Upper lobe of right lung (tissue), 1 donor: Measurements from ENCODE around the gene KLC1. TPM values are rescaled to one million over a fixed set of nuclear protein-coding genes. Genes with fewer than 3 reads are reported as not detected.

Source experiments
- total RNA-seq: library from RNA; stranded (reverse); fragmentation: NEBNext Ultra II Directional; extraction: Animal tissue kit (Norgen Biotek cat#: 25700); gene quantifications from one replicate; pipeline ENCODE4 v1.2.1, GENCODE V29; 2021
- donor health status: DM: no; HTN: yes; CAD: no; lungs with severe emphysema.

Gene KLC1
- total RNA-seq, 1 donor from 2014 or later = 172 TPM

Other genes starting within 250 kb of the KLC1 start
- 105 TPM for gene MARK3, start 243.8 kb upstream of the KLC1 start, total RNA-seq
- 148 TPM for gene CKB, start 106.4 kb upstream of the KLC1 start, total RNA-seq
- 11.6 TPM for gene TRMT61A, start 100.0 kb upstream of the KLC1 start, total RNA-seq
- gene BAG5, start 66.6 kb upstream of the KLC1 start, total RNA-seq = 33.0 TPM
- 29.7 TPM for gene COA8, start 66.3 kb upstream of the KLC1 start, total RNA-seq
- gene XRCC3, start 86.2 kb downstream of the KLC1 start, total RNA-seq = 5.6 TPM
- gene ZFYVE21, start 86.6 kb downstream of the KLC1 start, total RNA-seq = 61.3 TPM
- gene PPP1R13B, start 218.4 kb downstream of the KLC1 start, total RNA-seq = 78.5 TPM